SKM-1 treated with dmso at 0.1 percent for 144 hours (cell line): ENCODE data around the gene RPS27.
A peak's percentile ranks its signal among the peaks of the same experiment; 100 is the strongest.
"Not testable (repeated sequence)": the region's sequence is repeated elsewhere in the genome, so short reads cannot be mapped to it uniquely, and the experiment has no call there.

ENCODE experiments used
- DNase-seq: peaks from one replicate; lab custom pipeline; 2025; ENCODE audit not compliant: unreplicated experiment; lab: John Stamatoyannopoulos, UW

Gene RPS27

GRCh38 chr1:153985341-153985912, 5.1 kb upstream of the RPS27 start:
- DNase-seq = no peak

- peak; percentile 31 for DNase-seq
Observed at GRCh38 chr1:153985941-153986761, 4.4 kb upstream of the RPS27 start, which contains the start of gene RAB13. Gene RAB13, minus strand, starts transcription at chr1:153986339. Its CDS starts 103 bp downstream, at chr1:153986236.

GRCh38 chr1:153987621-153988020, 2.9 kb upstream of the RPS27 start:
- DNase-seq = no peak

GRCh38 chr1:153991151-153991630, 629 bp downstream of the RPS27 start:
- DNase-seq = no peak

DNA sequence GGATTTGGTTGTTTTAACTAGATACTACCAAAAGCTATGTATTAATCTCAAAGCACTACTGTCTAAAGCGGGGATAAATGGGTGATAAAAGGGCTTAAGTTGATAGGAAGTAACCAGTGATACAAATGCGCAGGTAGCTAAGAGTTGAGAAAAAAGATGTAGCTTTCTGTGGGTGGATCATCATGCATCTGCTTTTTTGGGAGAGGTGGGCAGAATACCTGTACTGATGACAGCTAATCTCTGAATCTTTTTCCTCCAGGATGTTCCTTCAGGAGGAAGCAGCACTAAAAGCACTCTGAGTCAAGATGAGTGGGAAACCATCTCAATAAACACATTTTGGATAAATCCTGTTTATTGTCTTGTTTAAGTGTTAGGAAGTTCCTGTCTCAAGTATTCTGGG, 1.2 kb downstream of the RPS27 start:
- no peak for DNase-seq

DNA sequence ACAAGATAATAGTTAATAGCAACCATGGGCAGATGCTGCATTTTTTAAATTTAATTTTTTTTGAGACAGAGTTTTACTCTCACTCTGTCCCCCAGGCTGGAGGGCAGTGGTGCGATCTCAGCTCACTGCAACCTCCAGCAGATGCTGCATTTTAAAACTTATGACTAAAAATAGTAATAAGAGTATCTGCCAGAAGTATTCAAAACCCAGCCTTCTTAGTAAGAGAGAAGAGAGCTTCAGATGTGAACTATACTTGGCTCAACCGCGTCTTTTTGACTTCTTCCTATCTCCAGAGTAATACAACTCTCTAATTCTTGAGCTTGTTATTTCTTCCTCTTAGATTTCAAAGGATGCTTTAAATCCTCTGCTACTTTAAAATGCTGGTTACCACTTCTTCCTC, 4.6 kb downstream of the RPS27 start:
- no peak for DNase-seq

DNA sequence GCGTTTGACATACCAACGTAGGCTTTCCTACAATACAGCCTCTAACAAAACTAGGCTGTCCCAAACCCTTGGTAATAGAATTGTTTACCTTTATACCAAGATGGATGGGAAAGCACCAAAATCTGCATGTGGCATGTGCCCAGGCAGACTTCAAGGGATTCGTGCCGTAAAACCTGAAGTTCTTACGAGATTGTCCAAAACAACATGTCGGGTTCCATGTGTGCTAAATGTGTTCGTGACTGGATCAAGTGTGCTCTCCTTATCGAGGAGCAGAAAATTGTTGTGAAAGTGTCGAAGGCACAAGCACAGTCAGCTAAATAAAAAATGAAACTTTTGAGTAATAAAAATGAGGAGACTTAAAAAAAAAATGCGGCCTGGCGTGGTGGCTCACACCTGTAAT, 5.1 kb downstream of the RPS27 start:
- DNase-seq = no peak

DNA sequence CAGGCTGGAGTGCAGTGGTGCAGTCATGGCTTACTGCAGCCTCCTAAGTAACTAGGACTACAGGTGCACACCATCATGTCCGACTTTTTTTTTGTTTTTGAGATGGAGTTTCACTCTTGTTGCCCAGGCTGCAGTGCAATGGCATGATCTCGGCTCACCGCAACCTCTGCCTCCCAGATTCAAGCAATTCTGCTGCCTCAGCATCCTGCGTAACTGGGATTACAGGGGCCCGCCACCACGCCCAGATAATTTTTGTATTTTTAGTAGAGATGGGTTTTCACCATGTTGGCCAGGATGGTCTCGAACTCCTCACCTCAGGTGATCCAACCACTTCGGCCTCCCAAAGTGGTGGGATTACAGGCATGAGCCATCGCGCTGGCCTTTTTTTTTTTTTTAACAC, 6.3 kb downstream of the RPS27 start:
- DNase-seq = not testable (repeated sequence)

GRCh38 chr1:154000420-154000819, 9.9 kb downstream of the RPS27 start:
- no peak for DNase-seq

GRCh38 chr1:154006136-154006535, 15.6 kb downstream of the RPS27 start:
- no peak for DNase-seq

DNA sequence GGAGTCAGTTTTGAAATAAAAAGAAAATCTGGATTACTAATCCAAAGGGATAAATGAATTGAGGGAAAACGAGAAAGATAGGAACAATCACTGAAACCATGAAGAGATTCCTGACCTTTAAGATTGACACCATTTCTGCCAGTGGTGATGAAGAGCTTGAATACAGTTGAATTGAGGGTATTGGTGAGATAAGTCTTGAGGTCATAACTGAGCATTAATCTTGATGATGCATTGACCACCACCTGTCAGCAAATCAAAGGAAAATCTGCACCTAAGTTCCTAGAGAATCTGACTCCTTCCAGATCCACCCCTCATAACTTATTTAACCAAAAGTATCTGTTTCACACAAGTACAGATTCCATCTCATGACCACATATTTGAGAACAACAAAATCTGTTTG, 21.6 kb downstream of the RPS27 start:
- no peak for DNase-seq

- not testable (repeated sequence) for DNase-seq
Observed at GRCh38 chr1:154012543-154012942, 22.0 kb downstream of the RPS27 start.

GRCh38 chr1:154014154-154014907, 23.8 kb downstream of the RPS27 start:
- DNase-seq = no peak

GRCh38 chr1:154019269-154019668, 28.7 kb downstream of the RPS27 start:
- DNase-seq = no peak

DNA sequence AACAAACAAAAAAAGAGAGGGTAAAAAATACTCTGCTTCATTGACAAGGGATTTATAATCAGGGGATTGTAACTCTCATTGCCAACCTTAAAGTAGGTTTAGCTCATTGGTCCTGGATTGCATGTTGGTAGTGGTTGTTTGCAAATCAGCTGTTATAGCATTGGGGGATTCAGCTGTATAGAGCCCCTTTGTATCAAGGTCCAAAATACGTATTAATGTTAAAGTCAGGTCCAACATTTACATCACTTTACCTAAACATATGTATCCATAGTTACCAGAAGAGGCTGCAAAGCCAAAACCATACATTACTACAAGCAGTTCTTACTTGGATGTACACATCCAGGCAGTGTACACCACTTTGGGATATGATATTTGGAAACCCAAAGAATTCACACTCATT, 29.4 kb downstream of the RPS27 start:
- DNase-seq = no peak

DNA sequence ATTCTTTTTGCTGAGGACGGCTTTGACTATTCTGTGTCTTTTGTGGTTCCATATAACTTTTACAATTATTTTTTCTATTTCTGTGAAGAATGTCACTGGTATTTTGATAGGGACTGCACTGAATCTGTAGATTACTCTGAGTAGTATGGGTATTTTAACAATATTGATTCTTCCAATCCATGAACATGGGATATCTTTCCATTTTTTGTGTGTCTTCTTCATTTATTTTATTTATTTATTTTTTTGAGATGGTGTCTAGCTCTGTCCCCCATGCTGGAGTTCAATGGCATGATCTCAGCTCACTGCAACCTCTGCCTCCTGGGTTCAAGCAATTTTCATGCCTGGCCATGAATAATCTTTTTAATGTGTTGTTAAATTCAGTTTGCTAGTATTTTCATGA, 43.1 kb downstream of the RPS27 start:
- not testable (repeated sequence) for DNase-seq
